Suprapubic skin (tissue), 4 donors: ENCODE data around the gene FAM81B. TPM values are rescaled to one million over a fixed set of nuclear protein-coding genes. Genes with fewer than 3 reads are reported as not detected.
"Not testable (repeated sequence)": the region's sequence is repeated elsewhere in the genome, so short reads cannot be mapped to it uniquely, and the experiment has no call there.

Source experiments
- DNase-seq, 2 donors: peaks; one replicate each; pipeline ENCODE4 v3.0.0-alpha.2; 2019; ENCODE audit warnings: low spot score in 2 of 2
- H3K27ac ChIP-seq: fragments of 200-600 bp; sonication (generic); one replicate; pipeline ENCODE4 v1.5.1; 2019
- H3K27me3 ChIP-seq: fragments of 200-600 bp; sonication (generic); one replicate; pipeline ENCODE4 v1.5.1; 2019
- H3K36me3 ChIP-seq: fragments of 200-600 bp; sonication (generic); one replicate; pipeline ENCODE4 v1.5.1; 2019
- H3K4me1 ChIP-seq: fragments of 200-600 bp; sonication (generic); one replicate; pipeline ENCODE4 v1.5.1; 2019
- H3K4me3 ChIP-seq: fragments of 200-600 bp; sonication (generic); one replicate; pipeline ENCODE4 v1.5.1; 2019; ENCODE audit warnings: mild to moderate bottlenecking
- H3K9me3 ChIP-seq: fragments of 200-600 bp; sonication (generic); one replicate; pipeline ENCODE4 v1.5.1; 2019
- EP300 ChIP-seq: sonication (generic); formaldehyde crosslinking; IDR thresholded peaks from one replicate; pipeline ENCODE4 v1.6.1; 2017; ENCODE audit warnings: antibody characterized with exemption
- POLR2A ChIP-seq, 2 donors: fragments of 450-650 bp; IDR thresholded peaks; one replicate each; pipeline ENCODE4 v1.6.1; 2017; ENCODE audit warnings: antibody characterized with exemption in 2 of 2, mild to moderate bottlenecking in 2 of 2, moderate library complexity in 2 of 2
- POLR2AphosphoS5 ChIP-seq, 3 donors: sonication (generic); formaldehyde crosslinking; IDR thresholded peaks; one replicate each; pipeline ENCODE4 v1.6.1; 2017; ENCODE audit warnings: antibody characterized with exemption in 3 of 3
- WGBS: methylation state at CpG from one replicate; pipeline ENCODE4 v1.1.5; 2018; 5-methylcytosine and 5-hydroxymethylcytosine counted together
- total RNA-seq, 4 donors: library from RNA; depleted of rRNA; stranded (reverse); fragments of >200 nt; gene quantifications; one replicate each; pipeline ENCODE4 v1.1.0, GENCODE V29; 2016
- TF ChIP-seq, protein P1 (sequence below), 2 donors: fragments of 200-600 bp in 1 of 2; fragments of 450-650 bp in 1 of 2; sonication (generic) in 1 of 2; IDR thresholded peaks; one replicate each; pipeline ENCODE4 v1.5.1; 2016 to 2019; ENCODE audit warnings: antibody characterized with exemption in 2 of 2, mild to moderate bottlenecking in 1 of 2, moderate library complexity in 1 of 2

FAM81B gene
- total RNA-seq, 4 donors from 2014 or later = not detected

DNA sequence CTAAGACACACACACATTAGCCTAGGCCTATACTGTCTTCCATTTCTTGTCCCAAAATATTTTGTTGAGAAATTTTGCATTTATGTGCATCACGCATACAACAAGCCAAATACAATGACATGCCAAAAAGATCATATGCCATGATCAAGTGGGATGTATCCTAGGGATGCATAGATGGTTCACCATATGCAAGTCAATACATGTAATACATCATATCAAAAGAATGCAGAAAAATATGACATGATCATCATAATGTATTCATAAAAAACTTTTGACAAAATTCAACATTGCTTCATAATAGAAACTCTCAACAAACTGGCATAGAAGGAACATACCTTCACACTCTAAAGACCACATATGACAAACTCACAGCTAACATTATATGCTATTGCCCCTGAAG is 5.8 kb upstream of the FAM81B start:
- no peaks in the 10 kb centered on the region for H3K27me3 ChIP-seq
- no peaks in the 10 kb centered on the region for H3K9me3 ChIP-seq
- TF ChIP-seq POLR2AphosphoS5 (IDR thresholded peaks at IDR 0.05) = no peak
- no peak for TF ChIP-seq POLR2A (IDR thresholded peaks at IDR 0.05)
- no peak for TF ChIP-seq EP300
- TF ChIP-seq, protein P1, sequence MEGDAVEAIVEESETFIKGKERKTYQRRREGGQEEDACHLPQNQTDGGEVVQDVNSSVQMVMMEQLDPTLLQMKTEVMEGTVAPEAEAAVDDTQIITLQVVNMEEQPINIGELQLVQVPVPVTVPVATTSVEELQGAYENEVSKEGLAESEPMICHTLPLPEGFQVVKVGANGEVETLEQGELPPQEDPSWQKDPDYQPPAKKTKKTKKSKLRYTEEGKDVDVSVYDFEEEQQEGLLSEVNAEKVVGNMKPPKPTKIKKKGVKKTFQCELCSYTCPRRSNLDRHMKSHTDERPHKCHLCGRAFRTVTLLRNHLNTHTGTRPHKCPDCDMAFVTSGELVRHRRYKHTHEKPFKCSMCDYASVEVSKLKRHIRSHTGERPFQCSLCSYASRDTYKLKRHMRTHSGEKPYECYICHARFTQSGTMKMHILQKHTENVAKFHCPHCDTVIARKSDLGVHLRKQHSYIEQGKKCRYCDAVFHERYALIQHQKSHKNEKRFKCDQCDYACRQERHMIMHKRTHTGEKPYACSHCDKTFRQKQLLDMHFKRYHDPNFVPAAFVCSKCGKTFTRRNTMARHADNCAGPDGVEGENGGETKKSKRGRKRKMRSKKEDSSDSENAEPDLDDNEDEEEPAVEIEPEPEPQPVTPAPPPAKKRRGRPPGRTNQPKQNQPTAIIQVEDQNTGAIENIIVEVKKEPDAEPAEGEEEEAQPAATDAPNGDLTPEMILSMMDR (IDR thresholded peaks at IDR 0.05) = no peak
- WGBS = 89% methylated on average over 1 of the region's 1 CpG
- no peaks in the 10 kb centered on the region for H3K4me1 ChIP-seq
- no peaks in the 10 kb centered on the region for H3K36me3 ChIP-seq
- H3K27ac ChIP-seq = no peak overlapping the region
- H3K4me3 ChIP-seq = no peak overlapping the region
- DNase-seq = no peak

DNA sequence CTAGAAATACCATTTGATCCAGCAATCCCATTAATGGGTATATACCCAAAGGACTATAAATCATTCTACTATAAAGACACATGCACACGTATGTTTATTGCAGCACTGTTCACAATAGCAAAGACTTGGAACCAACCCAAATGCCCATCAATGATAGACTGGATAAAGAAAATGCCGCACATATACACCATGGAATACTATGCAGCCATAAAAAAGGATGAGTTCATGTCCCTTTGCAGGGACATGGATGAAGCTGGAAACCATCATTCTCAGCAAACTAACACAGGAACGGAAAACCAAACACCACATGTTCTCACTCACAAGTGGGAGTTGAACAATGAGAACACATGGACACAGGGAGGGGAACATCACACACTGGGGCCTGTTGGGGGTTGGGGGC is 799 bp downstream of the FAM81B start:
- not testable (repeated sequence) for H3K27ac ChIP-seq, DNase-seq, H3K27me3 ChIP-seq, H3K4me1 ChIP-seq, H3K36me3 ChIP-seq, H3K9me3 ChIP-seq, H3K4me3 ChIP-seq
- WGBS = 89% methylated on average over 3 of the region's 3 CpGs

DNA sequence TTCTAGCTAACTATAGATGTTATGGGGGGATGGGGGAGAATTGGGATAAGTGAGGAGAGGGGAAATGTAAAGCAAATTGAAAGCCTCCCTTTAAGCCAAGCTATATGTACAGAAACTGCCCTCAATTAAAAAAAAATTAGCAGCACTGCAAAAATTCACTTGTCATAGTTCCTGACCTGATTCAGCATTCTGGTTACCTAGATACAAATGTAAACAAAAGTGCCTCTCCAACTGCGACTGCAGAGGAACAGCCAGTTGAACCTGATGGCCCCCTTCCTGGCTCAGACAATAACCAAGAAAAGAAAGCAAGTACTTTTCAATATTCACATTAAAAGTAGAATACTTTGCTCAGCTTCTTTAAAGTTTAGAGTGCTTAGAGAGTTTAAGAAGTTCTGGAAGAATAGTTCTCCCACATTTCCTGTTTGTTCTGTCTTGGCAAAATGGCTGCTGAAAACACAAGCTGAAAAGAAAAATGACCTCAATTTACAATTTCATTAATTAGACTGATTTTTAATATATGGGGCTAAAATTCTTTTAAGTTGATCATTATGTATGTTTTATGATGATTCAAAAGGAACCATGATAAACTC is 1.5 kb downstream of the FAM81B start:
- WGBS = 0% methylated on average over 1 of the region's 1 CpG

DNA sequence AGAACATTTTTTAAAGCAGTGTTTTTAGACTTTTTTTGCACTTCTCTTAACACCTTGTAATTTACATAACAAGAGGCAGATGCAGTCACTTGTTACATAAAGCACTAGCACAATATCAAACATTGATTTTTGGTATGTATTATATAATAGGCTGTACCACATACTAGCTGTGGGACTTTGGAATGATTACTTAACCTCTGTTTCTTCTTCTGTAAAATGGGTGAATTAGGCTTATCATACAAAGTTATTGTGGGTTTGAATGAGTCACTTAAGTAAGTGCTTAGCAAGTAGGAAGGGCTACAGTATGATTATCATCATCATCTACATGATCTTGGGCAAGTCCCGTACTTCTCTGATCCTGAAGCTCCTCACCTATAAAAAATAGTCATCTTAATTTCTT is 2.1 kb downstream of the FAM81B start:
- Histone ChIP-seq H3K27me3 (no peaks in the 10 kb centered on the region), H3K9me3 (no peaks in the 10 kb centered on the region), H3K4me3 (no peak overlapping the region), H3K27ac (no peak overlapping the region), H3K4me1 (peaks cover 2% of the 10 kb centered on the region), H3K36me3 (no peaks in the 10 kb centered on the region)
- TF ChIP-seq POLR2AphosphoS5 (IDR thresholded peaks at IDR 0.05) = no peak
- no peak for TF ChIP-seq POLR2A (IDR thresholded peaks at IDR 0.05)
- TF ChIP-seq EP300 = no peak
- TF ChIP-seq, protein P1 (IDR thresholded peaks at IDR 0.05) = no peak
- whole genome bisulfite sequencing = 65% methylated on average over 1 of the region's 1 CpG
- no peak for DNase-seq

More for the DNA sequence above, 1.5 kb downstream of the FAM81B start:
- H3K27ac ChIP-seq = no peak overlapping the region
- H3K4me1 ChIP-seq = peaks cover 2% of the 10 kb centered on the region
- no peak overlapping the region for H3K4me3 ChIP-seq
- H3K9me3 ChIP-seq = no peaks in the 10 kb centered on the region
- no peak for DNase-seq
- H3K27me3 ChIP-seq = no peaks in the 10 kb centered on the region
- TF ChIP-seq, protein P1 (IDR thresholded peaks at IDR 0.05) = no peak
- no peak for TF ChIP-seq EP300
- no peaks in the 10 kb centered on the region for H3K36me3 ChIP-seq

GRCh38 chr5:95398989-95399388 is 7.8 kb downstream of the FAM81B start:
- Histone ChIP-seq H3K4me1 (no peaks in the 10 kb centered on the region), H3K27ac (no peak overlapping the region), H3K36me3 (no peaks in the 10 kb centered on the region), H3K4me3 (no peak overlapping the region), H3K27me3 (no peaks in the 10 kb centered on the region), H3K9me3 (no peaks in the 10 kb centered on the region)
- TF ChIP-seq POLR2AphosphoS5 (IDR thresholded peaks at IDR 0.05) (no peak), POLR2A (IDR thresholded peaks at IDR 0.05) (no peak)
- no peak for DNase-seq
- WGBS = 64% methylated on average over 1 of the region's 1 CpG

DNA sequence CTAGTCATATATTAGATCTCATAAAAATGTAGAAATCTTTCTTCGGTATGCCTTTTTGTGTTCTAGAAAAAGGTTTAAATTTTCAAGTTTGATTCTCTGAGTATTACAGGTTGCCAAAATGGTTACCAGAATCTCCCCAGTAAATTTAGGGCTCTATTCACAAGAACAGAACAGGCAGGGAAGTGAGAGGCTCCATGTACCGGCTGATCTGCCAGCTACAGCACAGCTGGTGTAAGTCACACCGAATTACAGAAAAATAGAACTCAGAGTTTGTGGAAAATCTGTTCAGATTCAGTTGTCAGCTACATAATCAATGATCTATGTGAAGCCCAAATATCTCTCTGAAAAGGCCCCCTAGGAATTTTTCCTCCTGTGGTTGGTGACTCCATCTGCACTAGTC is 10.5 kb downstream of the FAM81B start:
- WGBS = 61% methylated on average over 3 of the region's 3 CpGs
- H3K36me3 ChIP-seq = no peaks in the 10 kb centered on the region
- no peaks in the 10 kb centered on the region for H3K27me3 ChIP-seq
- no peak for TF ChIP-seq POLR2AphosphoS5 (IDR thresholded peaks at IDR 0.05)
- TF ChIP-seq, protein P1 (IDR thresholded peaks at IDR 0.05) = no peak
- TF ChIP-seq POLR2A (IDR thresholded peaks at IDR 0.05) = no peak
- no peak for TF ChIP-seq EP300
- no peak for DNase-seq
- no peak overlapping the region for H3K4me3 ChIP-seq
- H3K27ac ChIP-seq = no peak overlapping the region
- no peaks in the 10 kb centered on the region for H3K4me1 ChIP-seq
- H3K9me3 ChIP-seq = no peaks in the 10 kb centered on the region
